ENCODE measurements around the gene LRRC31.

The LRRC31 gene

GRCh38 chr3:169846458-169847193 is 23.1 kb downstream of the LRRC31 start:
- ATAC-seq, result peak; percentile 89
- TF ChIP-seq ISL1 (CRISPR knock-in tag; IDR thresholded peaks at IDR 0.05) (no peak), ARNTL (CRISPR knock-in tag; IDR thresholded peaks at IDR 0.05; ENCODE audit: borderline replicate concordance, low read depth) (no peak), ESRRG (CRISPR knock-in tag; IDR thresholded peaks at IDR 0.05) (no peak), GLIS3 (CRISPR knock-in tag; IDR thresholded peaks at IDR 0.05) (no peak), ZFP30 (CRISPR knock-in tag; IDR thresholded peaks at IDR 0.05) (no peak), BACH2 (CRISPR knock-in tag; IDR thresholded peaks at IDR 0.05; ENCODE audit: borderline replicate concordance) (no peak), TCF4 (CRISPR knock-in tag; IDR thresholded peaks at IDR 0.05; ENCODE audit: borderline replicate concordance) (no peak), ZFP3 (CRISPR knock-in tag; IDR thresholded peaks at IDR 0.05) (no peak), PPARA (CRISPR knock-in tag; IDR thresholded peaks at IDR 0.05; ENCODE audit: borderline replicate concordance) (no peak), CSRNP3 (CRISPR knock-in tag; IDR thresholded peaks at IDR 0.05) (no peak), OSR1 (CRISPR knock-in tag; IDR thresholded peaks at IDR 0.05) (no peak), ZNF70 (CRISPR knock-in tag; IDR thresholded peaks at IDR 0.05) (no peak), SNAI2 (CRISPR knock-in tag; IDR thresholded peaks at IDR 0.05) (no peak), RARB (CRISPR knock-in tag; IDR thresholded peaks at IDR 0.05) (no peak), ZNF8 (CRISPR knock-in tag; IDR thresholded peaks at IDR 0.05) (no peak), TOX (CRISPR knock-in tag; IDR thresholded peaks at IDR 0.05; ENCODE audit: borderline replicate concordance) (no peak)
- TF ChIP-seq, protein P1, sequence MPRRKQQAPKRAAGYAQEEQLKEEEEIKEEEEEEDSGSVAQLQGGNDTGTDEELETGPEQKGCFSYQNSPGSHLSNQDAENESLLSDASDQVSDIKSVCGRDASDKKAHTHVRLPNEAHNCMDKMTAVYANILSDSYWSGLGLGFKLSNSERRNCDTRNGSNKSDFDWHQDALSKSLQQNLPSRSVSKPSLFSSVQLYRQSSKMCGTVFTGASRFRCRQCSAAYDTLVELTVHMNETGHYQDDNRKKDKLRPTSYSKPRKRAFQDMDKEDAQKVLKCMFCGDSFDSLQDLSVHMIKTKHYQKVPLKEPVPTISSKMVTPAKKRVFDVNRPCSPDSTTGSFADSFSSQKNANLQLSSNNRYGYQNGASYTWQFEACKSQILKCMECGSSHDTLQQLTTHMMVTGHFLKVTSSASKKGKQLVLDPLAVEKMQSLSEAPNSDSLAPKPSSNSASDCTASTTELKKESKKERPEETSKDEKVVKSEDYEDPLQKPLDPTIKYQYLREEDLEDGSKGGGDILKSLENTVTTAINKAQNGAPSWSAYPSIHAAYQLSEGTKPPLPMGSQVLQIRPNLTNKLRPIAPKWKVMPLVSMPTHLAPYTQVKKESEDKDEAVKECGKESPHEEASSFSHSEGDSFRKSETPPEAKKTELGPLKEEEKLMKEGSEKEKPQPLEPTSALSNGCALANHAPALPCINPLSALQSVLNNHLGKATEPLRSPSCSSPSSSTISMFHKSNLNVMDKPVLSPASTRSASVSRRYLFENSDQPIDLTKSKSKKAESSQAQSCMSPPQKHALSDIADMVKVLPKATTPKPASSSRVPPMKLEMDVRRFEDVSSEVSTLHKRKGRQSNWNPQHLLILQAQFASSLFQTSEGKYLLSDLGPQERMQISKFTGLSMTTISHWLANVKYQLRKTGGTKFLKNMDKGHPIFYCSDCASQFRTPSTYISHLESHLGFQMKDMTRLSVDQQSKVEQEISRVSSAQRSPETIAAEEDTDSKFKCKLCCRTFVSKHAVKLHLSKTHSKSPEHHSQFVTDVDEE (CRISPR knock-in tag; IDR thresholded peaks at IDR 0.05), result no peak
- TF ChIP-seq, protein P2, sequence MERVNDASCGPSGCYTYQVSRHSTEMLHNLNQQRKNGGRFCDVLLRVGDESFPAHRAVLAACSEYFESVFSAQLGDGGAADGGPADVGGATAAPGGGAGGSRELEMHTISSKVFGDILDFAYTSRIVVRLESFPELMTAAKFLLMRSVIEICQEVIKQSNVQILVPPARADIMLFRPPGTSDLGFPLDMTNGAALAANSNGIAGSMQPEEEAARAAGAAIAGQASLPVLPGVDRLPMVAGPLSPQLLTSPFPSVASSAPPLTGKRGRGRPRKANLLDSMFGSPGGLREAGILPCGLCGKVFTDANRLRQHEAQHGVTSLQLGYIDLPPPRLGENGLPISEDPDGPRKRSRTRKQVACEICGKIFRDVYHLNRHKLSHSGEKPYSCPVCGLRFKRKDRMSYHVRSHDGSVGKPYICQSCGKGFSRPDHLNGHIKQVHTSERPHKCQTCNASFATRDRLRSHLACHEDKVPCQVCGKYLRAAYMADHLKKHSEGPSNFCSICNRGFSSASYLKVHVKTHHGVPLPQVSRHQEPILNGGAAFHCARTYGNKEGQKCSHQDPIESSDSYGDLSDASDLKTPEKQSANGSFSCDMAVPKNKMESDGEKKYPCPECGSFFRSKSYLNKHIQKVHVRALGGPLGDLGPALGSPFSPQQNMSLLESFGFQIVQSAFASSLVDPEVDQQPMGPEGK (CRISPR knock-in tag; IDR thresholded peaks at IDR 0.05; ENCODE audit: borderline replicate concordance), result no peak
- TF ChIP-seq, protein P3, sequence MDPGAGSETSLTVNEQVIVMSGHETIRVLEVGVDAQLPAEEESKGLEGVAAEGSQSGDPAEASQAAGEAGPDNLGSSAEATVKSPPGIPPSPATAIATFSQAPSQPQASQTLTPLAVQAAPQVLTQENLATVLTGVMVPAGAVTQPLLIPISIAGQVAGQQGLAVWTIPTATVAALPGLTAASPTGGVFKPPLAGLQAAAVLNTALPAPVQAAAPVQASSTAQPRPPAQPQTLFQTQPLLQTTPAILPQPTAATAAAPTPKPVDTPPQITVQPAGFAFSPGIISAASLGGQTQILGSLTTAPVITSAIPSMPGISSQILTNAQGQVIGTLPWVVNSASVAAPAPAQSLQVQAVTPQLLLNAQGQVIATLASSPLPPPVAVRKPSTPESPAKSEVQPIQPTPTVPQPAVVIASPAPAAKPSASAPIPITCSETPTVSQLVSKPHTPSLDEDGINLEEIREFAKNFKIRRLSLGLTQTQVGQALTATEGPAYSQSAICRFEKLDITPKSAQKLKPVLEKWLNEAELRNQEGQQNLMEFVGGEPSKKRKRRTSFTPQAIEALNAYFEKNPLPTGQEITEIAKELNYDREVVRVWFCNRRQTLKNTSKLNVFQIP (CRISPR knock-in tag; IDR thresholded peaks at IDR 0.05; ENCODE audit: borderline replicate concordance, low read depth), result no peak
- TF ChIP-seq, protein P4, sequence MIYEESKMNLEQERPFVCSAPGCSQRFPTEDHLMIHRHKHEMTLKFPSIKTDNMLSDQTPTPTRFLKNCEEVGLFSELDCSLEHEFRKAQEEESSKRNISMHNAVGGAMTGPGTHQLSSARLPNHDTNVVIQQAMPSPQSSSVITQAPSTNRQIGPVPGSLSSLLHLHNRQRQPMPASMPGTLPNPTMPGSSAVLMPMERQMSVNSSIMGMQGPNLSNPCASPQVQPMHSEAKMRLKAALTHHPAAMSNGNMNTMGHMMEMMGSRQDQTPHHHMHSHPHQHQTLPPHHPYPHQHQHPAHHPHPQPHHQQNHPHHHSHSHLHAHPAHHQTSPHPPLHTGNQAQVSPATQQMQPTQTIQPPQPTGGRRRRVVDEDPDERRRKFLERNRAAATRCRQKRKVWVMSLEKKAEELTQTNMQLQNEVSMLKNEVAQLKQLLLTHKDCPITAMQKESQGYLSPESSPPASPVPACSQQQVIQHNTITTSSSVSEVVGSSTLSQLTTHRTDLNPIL (CRISPR knock-in tag; IDR thresholded peaks at IDR 0.05; ENCODE audit: low read depth), result no peak

DNA sequence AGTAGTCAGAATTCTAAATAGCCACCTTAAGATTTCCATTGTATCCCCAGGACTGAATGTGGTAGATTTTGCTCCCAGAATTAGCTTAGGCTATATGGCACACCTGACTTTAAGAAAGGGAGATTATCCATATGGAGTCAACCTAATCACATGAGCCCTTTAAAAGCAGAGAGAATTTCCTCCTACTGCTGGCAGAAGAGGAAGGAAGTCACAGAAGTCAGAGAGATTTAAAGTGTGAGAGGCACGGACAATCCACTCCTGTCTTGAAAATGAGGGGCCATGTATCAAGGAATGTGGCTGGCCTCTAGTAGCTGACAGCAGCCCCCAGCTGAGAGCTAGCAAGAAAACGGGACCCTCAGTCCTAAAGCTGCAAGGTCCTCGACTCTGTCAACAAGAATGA is 26.8 kb downstream of the LRRC31 start:
- ATAC-seq, result no peak
- TF ChIP-seq, protein P2 (CRISPR knock-in tag; IDR thresholded peaks at IDR 0.05; ENCODE audit: borderline replicate concordance), result no peak
- TF ChIP-seq ZFP30 (CRISPR knock-in tag; IDR thresholded peaks at IDR 0.05) (no peak), ZNF565 (CRISPR knock-in tag; conservative IDR thresholded peaks at IDR 0.05; ENCODE audit: low read depth) (no peak), ZNF70 (CRISPR knock-in tag; IDR thresholded peaks at IDR 0.05) (no peak), OSR1 (CRISPR knock-in tag; IDR thresholded peaks at IDR 0.05) (no peak), CSRNP3 (CRISPR knock-in tag; IDR thresholded peaks at IDR 0.05) (no peak), ZNF8 (CRISPR knock-in tag; IDR thresholded peaks at IDR 0.05) (no peak), GLIS3 (CRISPR knock-in tag; IDR thresholded peaks at IDR 0.05) (no peak), ESRRG (CRISPR knock-in tag; IDR thresholded peaks at IDR 0.05) (no peak), SNAI2 (CRISPR knock-in tag; IDR thresholded peaks at IDR 0.05) (no peak), TCF4 (CRISPR knock-in tag; IDR thresholded peaks at IDR 0.05; ENCODE audit: borderline replicate concordance) (no peak), PPARA (CRISPR knock-in tag; IDR thresholded peaks at IDR 0.05; ENCODE audit: borderline replicate concordance) (no peak), ISL1 (CRISPR knock-in tag; IDR thresholded peaks at IDR 0.05) (no peak)
- TF ChIP-seq, protein P4 (CRISPR knock-in tag; IDR thresholded peaks at IDR 0.05; ENCODE audit: low read depth), result no peak
